ENCODE data around the gene TMEM184A. TPM values are rescaled to one million over a fixed set of nuclear protein-coding genes. Genes with fewer than 3 reads are reported as not detected.

Gene TMEM184A
- polyA plus RNA-seq, 6 donors from 2014 or later, result 0.16 TPM; not detected in 5

Other genes with a start within 250 kb of the TMEM184A start
- gene MICALL2, start 96.7 kb downstream of the TMEM184A start, polyA plus RNA-seq (ENCODE audit: low read depth in 6 of 6), result not detected
- gene INTS1, start 51.8 kb downstream of the TMEM184A start, polyA plus RNA-seq (ENCODE audit: low read depth in 6 of 6), result 10 to 100 TPM in 5 of 6 donors, 1 to 10 TPM in 1; 3.0 to 26.7 (median 11.7) TPM
- 1 to 10 TPM in 1 of 6 donors, under 1 TPM in 5; 0.36 to 1.2 (median 0.66) TPM for gene MAFK, start 25.5 kb downstream of the TMEM184A start, polyA plus RNA-seq (ENCODE audit: low read depth in 6 of 6)
- 10 to 100 TPM; 24.2 to 43.4 (median 38.6) TPM for gene PSMG3, start 13.8 kb upstream of the TMEM184A start, polyA plus RNA-seq (ENCODE audit: low read depth in 6 of 6)
- not detected for gene ELFN1, start 114.1 kb upstream of the TMEM184A start, polyA plus RNA-seq (ENCODE audit: low read depth in 6 of 6)